ENCODE measurements around the gene CRYBG3.

- no peak for TF ChIP-seq SUZ12 (IDR thresholded peaks at IDR 0.05; ENCODE audit: extremely low read depth, insufficient read depth, insufficient read length)
- no peak for TF ChIP-seq YY1 (IDR thresholded peaks at IDR 0.05; ENCODE audit: insufficient read depth, insufficient read length)
These were observed 162.2 kb downstream of the CRYBG3 start for GRCh38 chr3:97983933-97984491.

Data from NT2/D1 (cell line).